Epithelial cell of proximal tubule (primary cell): ENCODE results near the gene FGD4. TPM values are rescaled to one million over a fixed set of nuclear protein-coding genes. Genes with fewer than 3 reads are reported as not detected.

ENCODE experiments used
- DNase-seq: peaks from one replicate; pipeline ENCODE4 v3.0.0-alpha.2; 2011; ENCODE audit warnings: low read depth
- H3K4me3 ChIP-seq: 2 replicates; pipeline ENCODE4 v1.5.1; 2011; ENCODE audit warnings: low read depth, mild to moderate bottlenecking, low read length
- total RNA-seq: library from RNA; depleted of rRNA; stranded (reverse); fragments of >200 nt; gene quantifications from 2 replicates; pipeline ENCODE4 v1.2.3, GENCODE V29; 2015
- TF ChIP-seq, protein P1 (sequence below): conservative IDR thresholded peaks from 2 replicates; pipeline ENCODE4 v1.5.1; 2012; ENCODE audit warnings: low read depth, mild to moderate bottlenecking, low read length

Gene FGD4
- total RNA-seq, 1 donor from 2014 or later: 19.9 TPM

DNA sequence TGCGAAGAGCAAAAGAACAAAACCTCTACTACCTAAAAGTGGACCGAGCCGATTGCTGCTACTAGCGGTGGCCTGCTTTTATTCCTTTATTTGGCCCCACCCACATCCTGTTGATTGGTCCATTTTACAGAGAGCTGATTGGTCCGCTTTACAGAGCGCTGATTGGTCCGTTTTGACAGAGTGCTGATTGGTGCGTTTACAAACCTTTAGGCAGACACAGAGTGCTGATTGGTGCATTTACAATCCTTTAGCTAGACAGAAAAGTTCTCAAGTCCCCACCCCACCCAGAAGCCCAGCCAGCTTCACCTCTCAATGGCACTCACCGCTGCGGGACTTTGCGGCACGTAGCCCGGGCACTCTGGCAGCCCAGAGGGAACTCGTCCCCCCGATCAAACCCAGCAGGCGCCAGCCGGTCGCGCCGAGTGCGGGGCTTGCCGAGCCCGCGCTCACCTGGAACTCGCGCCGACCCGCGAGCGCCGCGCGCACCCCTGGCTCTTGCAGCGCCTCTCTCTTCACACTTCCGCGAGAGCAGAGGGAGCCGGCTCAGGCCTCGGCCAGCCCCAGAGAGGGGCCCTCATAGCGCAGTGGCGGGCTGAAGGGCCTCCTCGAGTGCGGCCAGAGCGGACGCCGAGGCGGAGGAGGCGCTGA lies 8.7 kb upstream of the FGD4 start:
- DNase-seq: no peak
- TF ChIP-seq, protein P1, sequence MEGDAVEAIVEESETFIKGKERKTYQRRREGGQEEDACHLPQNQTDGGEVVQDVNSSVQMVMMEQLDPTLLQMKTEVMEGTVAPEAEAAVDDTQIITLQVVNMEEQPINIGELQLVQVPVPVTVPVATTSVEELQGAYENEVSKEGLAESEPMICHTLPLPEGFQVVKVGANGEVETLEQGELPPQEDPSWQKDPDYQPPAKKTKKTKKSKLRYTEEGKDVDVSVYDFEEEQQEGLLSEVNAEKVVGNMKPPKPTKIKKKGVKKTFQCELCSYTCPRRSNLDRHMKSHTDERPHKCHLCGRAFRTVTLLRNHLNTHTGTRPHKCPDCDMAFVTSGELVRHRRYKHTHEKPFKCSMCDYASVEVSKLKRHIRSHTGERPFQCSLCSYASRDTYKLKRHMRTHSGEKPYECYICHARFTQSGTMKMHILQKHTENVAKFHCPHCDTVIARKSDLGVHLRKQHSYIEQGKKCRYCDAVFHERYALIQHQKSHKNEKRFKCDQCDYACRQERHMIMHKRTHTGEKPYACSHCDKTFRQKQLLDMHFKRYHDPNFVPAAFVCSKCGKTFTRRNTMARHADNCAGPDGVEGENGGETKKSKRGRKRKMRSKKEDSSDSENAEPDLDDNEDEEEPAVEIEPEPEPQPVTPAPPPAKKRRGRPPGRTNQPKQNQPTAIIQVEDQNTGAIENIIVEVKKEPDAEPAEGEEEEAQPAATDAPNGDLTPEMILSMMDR: no peak
- H3K4me3 ChIP-seq: peak overlapping the region; percentile 63

GRCh38 chr12:32395026-32395425 lies 4.3 kb upstream of the FGD4 start:
- TF ChIP-seq, protein P1: no peak
- H3K4me3 ChIP-seq: no peak overlapping the region
- DNase-seq: no peak

DNA sequence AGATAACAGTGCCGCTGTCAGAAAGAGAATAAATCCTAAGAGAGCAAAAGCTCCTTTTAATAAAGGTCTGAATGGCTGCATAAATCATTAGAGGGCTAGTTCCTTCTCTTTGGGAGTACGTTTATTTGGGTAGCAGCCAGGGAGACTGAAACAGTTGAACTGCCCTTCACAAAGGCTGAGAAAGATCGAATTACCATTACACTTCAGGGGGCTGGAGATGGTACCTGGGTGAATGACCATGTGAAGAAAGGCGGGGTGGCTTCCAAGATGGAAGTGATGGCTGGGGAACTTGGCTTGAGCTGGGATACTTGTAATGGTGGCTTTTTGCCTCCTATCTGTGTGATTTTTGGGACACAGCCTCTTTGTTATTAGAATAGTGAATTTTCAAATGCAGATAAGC lies 1.7 kb upstream of the FGD4 start:
- H3K4me3 ChIP-seq: no peak overlapping the region
- DNase-seq: no peak
- TF ChIP-seq, protein P1: no peak

DNA sequence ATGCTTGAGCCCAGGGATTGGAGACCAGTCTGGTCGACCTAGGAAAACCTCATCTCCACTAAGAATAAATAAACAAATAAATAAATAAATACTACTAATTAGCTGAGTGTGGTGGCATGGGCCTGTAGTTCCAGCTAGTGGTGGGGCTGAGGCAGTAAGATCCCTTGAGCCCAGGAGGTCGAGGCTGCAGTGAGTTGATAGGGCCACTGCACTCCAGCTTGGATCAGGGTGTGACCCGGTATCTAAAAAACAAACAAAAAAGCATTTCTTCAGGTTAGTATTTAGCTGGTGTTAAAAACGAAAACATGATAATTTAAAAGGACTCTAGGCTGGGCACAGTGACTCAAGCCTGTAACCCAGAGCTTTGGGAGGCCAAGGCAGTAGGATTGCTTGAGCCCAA lies 1.2 kb upstream of the FGD4 start:
- TF ChIP-seq, protein P1: no peak
- H3K4me3 ChIP-seq: no peak overlapping the region
- no peak for DNase-seq

DNA sequence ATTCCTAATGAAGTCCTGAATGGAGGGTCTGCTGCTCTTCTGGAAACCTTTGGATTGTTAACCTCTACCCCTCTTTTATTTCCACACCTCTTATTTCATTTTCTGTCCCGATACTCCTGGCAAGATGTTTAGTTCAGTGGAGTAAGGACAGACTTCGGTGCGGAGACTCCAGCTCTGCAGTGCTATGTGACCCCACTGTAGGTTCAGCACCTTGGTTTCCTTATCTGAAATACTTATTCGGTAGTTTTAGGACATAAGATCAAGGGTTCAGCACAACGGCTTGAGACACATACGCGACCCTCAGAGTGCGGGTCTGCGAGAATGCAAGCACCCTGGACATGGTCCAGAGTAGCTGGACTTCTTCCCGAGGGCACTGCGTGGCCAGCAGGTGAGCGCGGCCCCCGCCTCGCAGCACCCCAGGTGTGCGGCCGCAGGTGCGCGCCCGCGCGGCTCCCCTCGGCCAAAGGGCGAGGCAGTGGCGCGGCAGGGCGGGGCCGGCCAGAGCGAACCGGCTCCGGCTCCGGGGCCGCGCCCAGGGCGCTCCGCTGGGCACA lies 465 bp upstream of the FGD4 start:
- peak overlapping the region; percentile 99 for H3K4me3 ChIP-seq
- DNase-seq: no peak
- TF ChIP-seq, protein P1: no peak

DNA sequence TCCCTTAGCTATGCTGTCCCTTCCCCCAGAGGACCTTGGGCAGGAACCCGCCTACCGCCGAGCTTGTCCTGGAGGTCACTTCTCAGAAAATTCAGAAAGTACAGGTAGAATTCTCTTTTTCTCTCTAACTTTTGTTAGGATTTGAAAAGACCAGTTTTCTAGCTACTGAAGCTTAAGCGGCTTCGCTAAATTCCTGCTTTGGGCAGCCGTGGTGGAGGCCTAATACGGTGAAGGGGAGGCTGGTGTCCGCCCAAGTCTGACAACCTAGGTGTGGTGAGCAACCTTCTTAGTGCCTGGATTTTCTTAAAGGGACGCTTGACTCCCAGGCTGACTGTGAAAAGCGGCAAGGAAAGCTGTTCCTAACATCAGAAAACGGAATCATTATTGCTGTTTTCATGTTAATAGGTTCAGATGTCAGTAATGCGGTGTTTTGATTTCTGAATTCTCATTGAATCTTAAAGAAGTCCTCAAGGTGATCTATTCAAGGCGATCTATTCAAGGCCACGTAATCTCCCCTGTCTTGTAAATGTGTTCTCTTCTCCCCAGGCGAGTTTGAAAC lies 835 bp downstream of the FGD4 start:
- DNase-seq: no peak
- TF ChIP-seq, protein P1: no peak
- H3K4me3 ChIP-seq: peak overlapping the region; percentile 99

- DNase-seq: no peak
- peak overlapping the region; percentile 99 for H3K4me3 ChIP-seq
Measured at GRCh38 chr12:32400866-32401265, 1.5 kb downstream of the FGD4 start.

More at GRCh38 chr12:32400866-32401265, 1.5 kb downstream of the FGD4 start:
- TF ChIP-seq, protein P1: no peak
